Prostate gland (tissue), 2 donors: ENCODE measurements around the gene NUP43.

ENCODE experiments used
- CTCF ChIP-seq, 4 experiments: fragments of 200-600 bp in 2 of 4; fragments of 450-650 bp in 2 of 4; sonication (generic) in 2 of 4; IDR thresholded peaks; 1 replicate in 3 of 4; 2 replicates in 1 of 4; pipeline ENCODE4 v1.5.1; 2016 to 2019; ENCODE audit warnings: antibody characterized with exemption in 4 of 4, mild to moderate bottlenecking in 2 of 4, moderate library complexity in 2 of 4
- POLR2A ChIP-seq: fragments of 450-650 bp; IDR thresholded peaks from one replicate; pipeline ENCODE4 v1.6.1; 2016; ENCODE audit warnings: antibody characterized with exemption, mild to moderate bottlenecking

DNA sequence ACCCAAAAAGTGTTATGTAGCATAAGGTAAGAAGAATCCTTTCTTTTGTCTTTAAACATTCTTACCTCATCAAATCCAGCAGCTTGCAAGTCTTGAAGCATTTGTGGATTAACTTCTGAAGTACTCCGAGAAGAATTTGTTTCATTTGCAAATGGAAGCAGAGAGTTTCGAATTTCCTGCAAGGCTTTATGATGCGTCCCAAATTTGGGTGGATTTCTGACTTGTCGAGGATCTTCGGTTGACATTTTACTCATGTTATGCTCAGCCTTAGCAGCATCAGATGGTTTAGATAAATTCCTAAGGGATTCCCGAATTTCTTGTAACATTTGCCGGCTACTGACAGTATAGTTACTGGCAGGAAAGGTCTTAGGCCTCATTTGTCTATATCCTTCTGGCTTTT, 44.6 kb downstream of the NUP43 start:
- TF ChIP-seq CTCF (IDR thresholded peaks at IDR 0.05): no peak
- no peak for TF ChIP-seq POLR2A
